Endothelial cell of umbilical vein (primary cell): Measurements from ENCODE around the gene DPYSL4. TPM values are rescaled to one million over a fixed set of nuclear protein-coding genes. Genes with fewer than 3 reads are reported as not detected.

Source experiments
- BruUV-seq: library from RNA; stranded (reverse); fragments of 400-500 nt; replicated peaks from 2 replicates; lab custom pipeline; 2021; lab: Mats Ljungman, UMichigan
- CTCF ChIA-PET: fragments of 300-600, 350-600 bp; sonication (Branson Sonifier 250); formaldehyde crosslinking; loops from one replicate; lab custom pipeline; 2021; ENCODE audit warnings: antibody characterized with exemption, inconsistent platforms; lab: Charles Lee
- POLR2A ChIA-PET: fragments of 300-600, 350-600 bp; sonication (Branson Sonifier 250); formaldehyde crosslinking; loops from one replicate; lab custom pipeline; 2021; ENCODE audit warnings: antibody characterized with exemption, inconsistent platforms; lab: Charles Lee
- DNase-seq: peaks from one replicate; pipeline ENCODE4 v3.0.0-alpha.2; 2011; ENCODE audit warnings: low read depth, low spot score
- FAIRE-seq: peaks from 2 replicates; lab custom pipeline; 2011; peaks lifted over from hg19 to GRCh38; lab: Jason Lieb, UNC
- H2AFZ ChIP-seq: 2 replicates; pipeline ENCODE4 v1.6.0; 2012; ENCODE audit warnings: low read depth, low read length, control low read depth, inconsistent platforms
- H3K27ac ChIP-seq: 2 replicates; pipeline ENCODE4 v1.5.1; 2011; ENCODE audit warnings: low read depth, mild to moderate bottlenecking, control low read depth, low read length, moderate library complexity; ENCODE audit not compliant: insufficient read depth
- H3K27me3 ChIP-seq, 2 experiments: 2 replicates each; pipeline versions ENCODE4 v1.6.0 to v1.6.1; 2011; ENCODE audit warnings: low read length in 2 of 2, mixed read lengths in 1 of 2; ENCODE audit not compliant: control insufficient read depth in 2 of 2, insufficient read depth in 2 of 2
- H3K36me3 ChIP-seq, 2 experiments: 2 replicates in 1 of 2; 3 replicates in 1 of 2; pipeline ENCODE4 v1.5.1; 2011; ENCODE audit warnings: low read length in 2 of 2, mild to moderate bottlenecking in 1 of 2, moderate library complexity in 1 of 2; ENCODE audit not compliant: control insufficient read depth in 2 of 2, insufficient read depth in 2 of 2; ENCODE audit errors: extremely low read depth in 1 of 2
- H3K4me1 ChIP-seq: 3 replicates; pipeline ENCODE4 v1.5.1; 2011; ENCODE audit warnings: mild to moderate bottlenecking, low read length; ENCODE audit not compliant: control insufficient read depth, insufficient read depth; ENCODE audit errors: extremely low read depth
- H3K4me2 ChIP-seq: 2 replicates; pipeline ENCODE4 v1.6.1; 2011; ENCODE audit warnings: low read length, control low read depth, mixed read lengths; ENCODE audit not compliant: insufficient read depth
- H3K4me3 ChIP-seq, 3 experiments: fragments of 200-600 bp in 1 of 3; sonication (generic), shearing (Covaris generic) in 1 of 3; replicated peaks in 1 of 3; 2 replicates each; pipeline ENCODE4 v1.5.1; 2011 to 2016; ENCODE audit warnings: control low read depth in 3 of 3, low read length in 3 of 3, mild to moderate bottlenecking in 2 of 3, inconsistent platforms in 1 of 3, low read depth in 1 of 3, moderate library complexity in 1 of 3; ENCODE audit not compliant: insufficient read depth in 1 of 3
- H3K79me2 ChIP-seq: 2 replicates; pipeline ENCODE4 v1.6.0; 2012; ENCODE audit warnings: low read length, inconsistent platforms; ENCODE audit not compliant: control insufficient read depth, insufficient read depth
- H3K9ac ChIP-seq: replicated peaks from 2 replicates; pipeline ENCODE3; 2011; ENCODE audit warnings: low read length, control low read depth; ENCODE audit not compliant: insufficient read depth; ENCODE audit errors: extremely low read depth
- H3K9me1 ChIP-seq: replicated peaks from 3 replicates; pipeline ENCODE4 v1.6.0; 2011; ENCODE audit warnings: mild to moderate bottlenecking, low read length; ENCODE audit not compliant: control insufficient read depth, insufficient read depth; ENCODE audit errors: extremely low read depth
- H3K9me3 ChIP-seq: replicated peaks from 2 replicates; pipeline ENCODE4 v1.5.1; 2012; ENCODE audit warnings: low read length, inconsistent platforms; ENCODE audit not compliant: control insufficient read depth, insufficient read depth
- H4K20me1 ChIP-seq: replicated peaks from 2 replicates; pipeline ENCODE3; 2011; ENCODE audit warnings: mild to moderate bottlenecking, low read length; ENCODE audit not compliant: control insufficient read depth, insufficient read depth; ENCODE audit errors: extremely low read depth
- EZH2 ChIP-seq: IDR thresholded peaks from 2 replicates; pipeline ENCODE4 v1.6.1; 2012; ENCODE audit warnings: borderline replicate concordance, low read depth, mild to moderate bottlenecking, moderate library complexity, low read length, inconsistent platforms; ENCODE audit not compliant: severe bottlenecking
- FOS ChIP-seq: IDR thresholded peaks from 2 replicates; pipeline ENCODE4 v1.6.1; 2011; ENCODE audit warnings: mild to moderate bottlenecking, low read length, moderate library complexity, borderline replicate concordance; ENCODE audit not compliant: insufficient read depth
- GATA2 ChIP-seq: IDR thresholded peaks from 2 replicates; pipeline ENCODE4 v1.7.0; 2011; ENCODE audit warnings: low read depth, mild to moderate bottlenecking, moderate library complexity, mixed read lengths, low read length; ENCODE audit not compliant: insufficient read length, insufficient read depth
- JUN ChIP-seq: IDR thresholded peaks from 2 replicates; pipeline ENCODE4 v1.6.1; 2011; ENCODE audit warnings: borderline replicate concordance, low read depth; ENCODE audit not compliant: insufficient read length, insufficient read depth
- MYC ChIP-seq: IDR thresholded peaks from one replicate; pipeline ENCODE4 v1.6.1; 2011; ENCODE audit warnings: mild to moderate bottlenecking, low read depth, low read length
- POLR2A ChIP-seq: IDR thresholded peaks from 2 replicates; pipeline ENCODE4 v1.6.1; 2012; ENCODE audit warnings: low read depth, mild to moderate bottlenecking, control low read depth, low read length
- POLR2AphosphoS5 ChIP-seq: IDR thresholded peaks from 2 replicates; pipeline ENCODE4 v1.6.1; 2012; ENCODE audit warnings: low read depth, mild to moderate bottlenecking, control low read depth, low read length, moderate library complexity; ENCODE audit not compliant: insufficient read depth
- dilution Hi-C: fragments of 300-500 bp; cut with MboI; formaldehyde crosslinking; loops from one replicate; pipeline ENCODE4 v1.15.0; 2019; ENCODE audit warnings: low sequenced_read_pairs; ENCODE audit not compliant: extremely low pct_ligation_motif_present
- intact Hi-C: fragments of 100-400 bp; cut with micrococcal nuclease; formaldehyde crosslinking; loops from one replicate; pipeline ENCODE4 v1.10.0; 2022
- polyA plus RNA-seq, 4 experiments: library from polyadenylated mRNA; depleted of rRNA in 3 of 4; stranded (reverse) in 3 of 4; unstranded in 1 of 4; fragments of >200 nt; gene quantifications; 2 replicates each; pipeline versions ENCODE4 v1.2.1 to v1.2.3, GENCODE V29; 2011 to 2012; ENCODE audit warnings: missing spikeins in 1 of 4
- total RNA-seq: library from RNA; stranded (reverse); gene quantifications from 2 replicates; pipeline ENCODE4 v1.2.3, GENCODE V29; 2021
- TF ChIP-seq, protein P1 (sequence below), 2 donors: IDR thresholded peaks; 1 replicate in 1 of 2; 2 replicates in 1 of 2; pipeline ENCODE4 v1.5.1; 2011; ENCODE audit warnings: low read length in 2 of 2, mild to moderate bottlenecking in 2 of 2, moderate library complexity in 2 of 2, control low read depth in 1 of 2, inconsistent platforms in 1 of 2, low read depth in 1 of 2; ENCODE audit not compliant: insufficient read depth in 1 of 2; ENCODE audit errors: extremely low read depth in 1 of 2
- TF ChIP-seq, protein P2 (sequence below): IDR thresholded peaks from 2 replicates; pipeline ENCODE4 v1.6.1; 2011; ENCODE audit not compliant: insufficient read depth, insufficient read length

DPYSL4 gene
- total and polyA plus RNA-seq, 2 donors (not counting 3 experiments of a cell fraction or from before 2014, with no cell fraction given): 27.1 to 60.0 TPM

DNA sequence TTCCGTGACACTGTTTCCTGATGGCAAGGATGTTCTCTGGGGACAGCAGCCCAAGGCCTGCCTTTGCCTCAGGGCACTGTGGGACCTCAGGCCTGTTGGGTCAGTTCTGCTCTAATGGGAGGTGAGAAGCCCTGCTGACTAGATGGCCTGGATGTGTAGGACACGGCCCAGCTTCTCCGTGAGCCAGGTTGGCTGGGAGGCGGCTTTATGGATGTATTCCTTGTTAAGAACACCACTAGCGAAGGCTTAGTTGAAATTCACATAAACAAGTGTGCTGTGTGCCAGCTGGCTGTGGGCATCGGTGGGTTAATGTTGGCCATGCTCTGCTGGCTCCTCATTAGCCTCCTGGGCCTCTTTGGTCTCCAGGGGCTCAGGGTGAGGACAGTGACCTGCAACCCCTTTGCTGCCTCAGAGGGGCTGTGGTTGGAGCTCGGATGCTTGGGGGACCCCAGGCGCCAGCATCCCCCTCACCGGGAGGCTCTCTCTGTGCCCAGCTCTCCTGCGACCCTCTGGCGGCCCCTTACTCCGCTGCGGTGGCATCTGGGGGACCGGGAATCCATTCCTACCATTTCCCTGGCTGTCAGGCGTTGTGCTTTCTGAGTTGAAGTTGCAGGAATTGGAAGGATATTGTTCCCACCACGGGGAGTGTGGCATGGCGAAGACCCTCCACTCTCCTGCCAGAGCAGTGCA lies 22.8 kb upstream of the DPYSL4 start:
- POLR2A ChIA-PET: no interaction called here
- H3K9ac ChIP-seq: no peak overlapping the region
- intact Hi-C loops (no loop called here), dilution Hi-C loops (no loop called here)
- CTCF ChIA-PET: no interaction called here
- no peak overlapping the region for H2AFZ ChIP-seq
- H3K4me1 ChIP-seq: no peaks in the 10 kb centered on the region
- no peak overlapping the region for H3K4me2 ChIP-seq
- H3K4me3 ChIP-seq: no peak overlapping the region
- H3K9me3 ChIP-seq: no peaks in the 10 kb centered on the region
- H4K20me1 ChIP-seq: no peaks in the 10 kb centered on the region
- no peaks in the 10 kb centered on the region for H3K9me1 ChIP-seq
- DNase-seq (no peak), FAIRE-seq (no peak)
- BruUV-seq: no TSS peak
- no peaks in the 10 kb centered on the region for H3K79me2 ChIP-seq
- TF ChIP-seq FOS (no peak), JUN (no peak), POLR2AphosphoS5 (no peak), MYC (no peak), GATA2 (no peak), EZH2 (no peak), POLR2A (no peak)
- TF ChIP-seq, protein P1, sequence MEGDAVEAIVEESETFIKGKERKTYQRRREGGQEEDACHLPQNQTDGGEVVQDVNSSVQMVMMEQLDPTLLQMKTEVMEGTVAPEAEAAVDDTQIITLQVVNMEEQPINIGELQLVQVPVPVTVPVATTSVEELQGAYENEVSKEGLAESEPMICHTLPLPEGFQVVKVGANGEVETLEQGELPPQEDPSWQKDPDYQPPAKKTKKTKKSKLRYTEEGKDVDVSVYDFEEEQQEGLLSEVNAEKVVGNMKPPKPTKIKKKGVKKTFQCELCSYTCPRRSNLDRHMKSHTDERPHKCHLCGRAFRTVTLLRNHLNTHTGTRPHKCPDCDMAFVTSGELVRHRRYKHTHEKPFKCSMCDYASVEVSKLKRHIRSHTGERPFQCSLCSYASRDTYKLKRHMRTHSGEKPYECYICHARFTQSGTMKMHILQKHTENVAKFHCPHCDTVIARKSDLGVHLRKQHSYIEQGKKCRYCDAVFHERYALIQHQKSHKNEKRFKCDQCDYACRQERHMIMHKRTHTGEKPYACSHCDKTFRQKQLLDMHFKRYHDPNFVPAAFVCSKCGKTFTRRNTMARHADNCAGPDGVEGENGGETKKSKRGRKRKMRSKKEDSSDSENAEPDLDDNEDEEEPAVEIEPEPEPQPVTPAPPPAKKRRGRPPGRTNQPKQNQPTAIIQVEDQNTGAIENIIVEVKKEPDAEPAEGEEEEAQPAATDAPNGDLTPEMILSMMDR (IDR thresholded peaks at IDR 0.05; ENCODE audit: extremely low read depth in 1 of 2, insufficient read depth in 1 of 2, low read depth in 1 of 2, low read length in 2 of 2): no peak
- TF ChIP-seq, protein P2, sequence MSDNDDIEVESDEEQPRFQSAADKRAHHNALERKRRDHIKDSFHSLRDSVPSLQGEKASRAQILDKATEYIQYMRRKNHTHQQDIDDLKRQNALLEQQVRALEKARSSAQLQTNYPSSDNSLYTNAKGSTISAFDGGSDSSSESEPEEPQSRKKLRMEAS: no peak
- H3K27me3 ChIP-seq: no peaks in the 10 kb centered on the region
- no peak overlapping the region for H3K27ac ChIP-seq
- no peaks in the 10 kb centered on the region for H3K36me3 ChIP-seq
